GM21367 (cell line): Measurements from ENCODE around the gene MATN3.
A peak's percentile ranks its signal among the peaks of the same experiment; 100 is the strongest.
"Not testable (repeated sequence)": the region's sequence is repeated elsewhere in the genome, so short reads cannot be mapped to it uniquely, and the experiment has no call there.

Experiments used
- ATAC-seq: cut with Tn5 transposase; IDR thresholded peaks from one replicate; pipeline ENCODE4 v1.9.1; 2021; ENCODE audit not compliant: unreplicated experiment

The MATN3 gene

DNA sequence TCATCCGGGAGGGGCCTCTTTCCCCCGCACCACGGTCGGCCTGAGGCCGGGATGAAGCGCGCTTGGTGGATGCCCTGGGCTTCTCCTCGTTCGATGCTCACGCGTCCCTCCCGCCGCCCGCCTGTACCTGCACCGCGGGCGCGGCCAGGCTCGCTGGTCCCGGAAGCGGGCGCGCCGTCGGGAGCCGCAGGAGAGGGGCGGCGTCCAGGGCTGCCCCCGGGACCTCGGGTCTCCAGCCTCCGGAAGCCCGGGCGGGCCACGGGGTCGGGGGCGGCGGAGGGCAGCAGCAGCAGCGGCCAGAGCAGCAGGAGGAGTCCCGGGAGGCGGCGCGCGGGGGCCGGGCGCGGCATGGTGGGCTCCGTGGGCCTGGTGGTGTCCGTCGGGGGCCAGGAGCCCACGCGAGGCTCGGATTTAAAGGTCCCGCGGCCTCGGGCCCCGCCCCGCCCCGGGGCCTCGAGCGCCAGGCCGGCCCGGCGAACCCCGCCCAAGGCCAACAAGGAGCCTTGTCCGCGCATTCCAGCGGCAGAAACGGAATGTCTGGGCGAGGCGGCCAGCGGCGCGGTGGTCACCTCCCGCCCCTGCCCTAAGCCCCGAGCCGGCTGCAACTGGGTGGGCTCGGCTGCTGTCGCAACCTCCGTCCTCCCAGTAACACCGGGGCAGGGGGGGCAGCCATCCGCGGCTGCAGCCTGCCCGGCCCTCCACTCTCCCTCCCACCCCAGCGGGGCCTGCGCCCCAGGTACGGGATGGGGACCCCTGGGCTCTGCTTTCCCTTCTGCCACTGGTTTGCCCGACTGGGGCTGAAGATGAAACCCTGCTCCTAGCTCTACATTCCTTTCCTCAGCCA lies at the start of gene MATN3:
Gene MATN3, minus strand, starts transcription at position 387 of the 844 bp plus-strand sequence. Its CDS starts 37 bp downstream, at position 350.
- no peak for ATAC-seq

- no peak for ATAC-seq
Observed at GRCh38 chr2:20061940-20062339, 49.5 kb upstream of the MATN3 start.

- ATAC-seq: no peak
Observed at GRCh38 chr2:20061476-20061875, 49.0 kb upstream of the MATN3 start.

DNA sequence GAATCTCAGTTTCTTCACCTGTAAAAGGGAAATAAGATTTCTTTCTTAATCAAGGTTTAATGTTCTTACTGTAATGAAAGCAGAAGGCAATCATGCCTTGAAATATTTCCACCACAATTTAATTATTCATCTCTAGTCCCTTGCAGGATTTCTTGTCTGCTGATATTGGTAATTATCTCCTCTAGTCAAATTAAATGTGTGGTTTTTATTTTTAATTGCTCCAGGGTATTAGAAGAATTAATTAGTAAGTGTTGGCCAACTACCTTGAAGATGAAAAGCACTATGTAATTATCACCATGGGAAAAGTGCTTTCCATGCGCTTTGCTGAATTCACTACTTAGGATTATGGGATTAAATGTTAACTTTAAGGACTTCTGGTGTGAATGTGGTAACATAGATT lies 47.6 kb upstream of the MATN3 start:
- ATAC-seq: no peak

GRCh38 chr2:20057268-20057667 lies 44.8 kb upstream of the MATN3 start:
- no peak for ATAC-seq

DNA sequence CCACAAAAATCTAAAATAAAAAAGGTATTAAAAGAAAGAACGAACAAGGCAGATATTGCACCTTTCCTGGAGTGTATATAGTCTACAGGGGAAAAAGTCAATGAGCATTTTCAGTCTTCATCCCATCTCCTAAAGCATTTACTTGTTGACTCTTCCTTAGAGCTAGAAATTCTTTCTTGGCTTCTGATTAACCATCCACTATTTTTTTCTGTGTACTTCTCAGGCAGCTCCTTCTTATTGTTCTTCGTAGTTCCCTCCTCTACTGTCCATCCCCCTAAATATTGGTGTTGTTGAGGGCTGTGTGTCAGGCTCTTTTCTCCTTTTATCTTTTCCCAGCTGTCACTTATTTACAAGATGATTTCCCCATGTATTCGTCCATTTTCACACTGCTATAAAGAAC lies 42.5 kb upstream of the MATN3 start:
- no peak for ATAC-seq

DNA sequence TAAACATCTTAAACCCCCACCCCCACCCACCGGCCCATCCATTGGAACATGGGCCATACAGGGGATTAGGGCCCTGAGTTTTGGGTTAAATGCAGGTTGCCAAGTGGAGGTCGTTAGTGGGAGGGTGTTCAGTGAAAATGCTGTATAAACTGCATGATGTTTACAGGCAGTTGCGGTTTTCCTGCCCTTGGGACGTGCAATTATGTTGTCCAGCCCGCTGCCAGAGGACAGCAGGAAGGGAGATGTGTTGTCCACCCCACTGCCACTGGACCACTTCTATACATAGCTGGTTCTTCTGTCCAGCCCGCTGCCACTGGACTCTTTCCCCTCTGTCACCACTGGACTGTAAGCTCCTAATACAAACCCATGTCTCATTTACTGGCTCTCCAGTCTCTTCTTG lies 41.7 kb upstream of the MATN3 start:
- ATAC-seq: no peak

DNA sequence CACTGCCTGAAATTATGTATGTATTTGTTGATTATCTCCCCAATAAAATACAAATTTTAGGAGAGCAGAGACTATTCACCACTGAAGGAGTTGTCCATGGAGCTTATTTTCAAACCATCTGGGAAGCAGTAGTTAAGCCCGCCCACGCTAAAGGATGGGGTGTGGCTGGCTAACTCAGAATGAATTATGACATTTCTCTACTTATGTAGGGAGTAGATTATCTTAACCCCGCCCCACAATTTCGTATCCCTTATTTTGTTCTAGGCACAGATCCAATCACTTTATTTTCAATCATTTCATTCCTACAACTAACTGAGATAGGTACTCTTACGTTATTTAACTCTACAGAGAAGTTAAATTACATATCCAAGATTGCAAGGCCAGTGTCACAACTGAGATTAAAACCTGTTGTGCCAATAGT lies 40.4 kb upstream of the MATN3 start:
- no peak for ATAC-seq

GRCh38 chr2:20052229-20052851 lies 39.9 kb upstream of the MATN3 start:
- ATAC-seq: no peak

DNA sequence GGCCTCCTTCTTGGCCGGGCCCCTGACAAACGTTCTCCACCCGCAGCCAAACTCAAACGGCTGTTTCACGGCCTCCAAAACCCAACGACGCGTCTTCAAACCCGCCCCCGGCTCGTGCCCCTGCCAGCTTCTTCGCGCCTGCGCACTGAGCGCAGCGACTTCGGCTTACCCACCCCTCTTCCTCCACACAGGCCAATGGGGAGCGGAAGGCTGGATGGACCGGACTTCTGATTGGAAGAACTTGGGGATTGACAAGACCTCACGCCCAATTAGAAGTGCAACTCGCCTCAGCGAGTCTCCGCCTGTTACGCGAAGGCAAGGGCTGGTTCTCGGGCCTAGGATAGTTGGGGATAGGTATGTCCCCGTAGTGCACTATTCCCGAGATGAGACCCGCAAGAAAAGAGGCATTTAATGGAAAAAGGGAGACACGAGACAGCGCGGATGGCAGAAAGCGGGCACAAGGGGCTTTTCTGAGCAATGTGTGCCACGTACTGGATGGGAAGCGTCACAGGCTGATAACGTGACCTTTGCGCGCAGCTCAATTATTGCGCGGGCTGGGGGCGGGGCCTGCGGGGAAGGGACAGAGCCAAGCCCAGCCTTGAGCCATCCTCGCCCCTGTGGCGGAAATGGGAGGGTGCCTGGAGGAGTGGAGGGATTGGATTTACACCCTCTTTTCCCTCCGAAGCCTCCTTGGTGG lies 39.2 kb upstream of the MATN3 start, which contains the start of gene LAPTM4A:
Gene LAPTM4A, minus strand, starts transcription at position 97 of the 697 bp plus-strand sequence. CDS start 108 bp downstream, outside the sequence.
- peak; percentile 90 for ATAC-seq

DNA sequence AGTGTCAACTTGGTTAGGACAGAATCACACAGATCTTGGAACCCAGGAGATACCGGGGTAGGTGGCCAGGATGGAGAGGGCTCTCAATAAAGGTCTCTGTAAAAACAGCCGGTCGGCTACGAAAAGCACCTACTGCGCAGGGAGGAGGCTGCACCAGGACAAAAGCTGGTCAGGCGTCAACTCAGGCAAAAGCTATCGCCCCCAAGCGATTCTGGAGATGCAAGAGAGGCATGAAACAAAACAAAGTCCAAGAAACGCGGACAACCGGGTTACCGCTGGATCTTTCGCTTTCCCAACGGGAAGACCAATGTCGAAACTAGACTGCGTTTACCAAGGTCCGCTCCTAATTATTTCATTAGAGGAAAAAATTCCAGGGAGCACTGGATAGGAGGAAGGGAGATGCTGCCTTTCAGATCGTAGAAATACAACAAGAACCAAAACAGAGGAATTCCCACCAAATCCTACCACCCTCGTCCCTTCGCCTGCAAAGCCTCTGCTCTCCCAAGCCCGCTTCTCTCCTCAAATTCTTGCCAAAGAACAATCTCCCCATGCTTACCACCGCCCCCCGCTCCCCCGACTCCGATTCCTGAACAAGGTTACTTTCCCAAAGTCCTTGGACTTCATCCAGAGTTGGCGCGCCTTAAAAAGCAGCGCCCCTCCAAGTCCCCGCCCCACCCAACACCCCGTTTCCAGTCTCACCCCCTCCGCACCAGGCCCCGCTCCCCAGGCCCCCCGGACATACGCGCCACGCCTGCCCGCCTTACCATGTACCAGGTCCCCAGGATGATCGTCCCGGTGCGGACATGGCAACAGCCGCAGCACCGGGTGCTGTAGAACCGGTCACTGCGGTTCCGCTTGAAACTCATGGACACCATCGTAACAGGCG lies 38.4 kb upstream of the MATN3 start:
- peak; percentile 17 for ATAC-seq

- ATAC-seq: peak; percentile 32
Observed at GRCh38 chr2:20050104-20050645, 37.7 kb upstream of the MATN3 start.

DNA sequence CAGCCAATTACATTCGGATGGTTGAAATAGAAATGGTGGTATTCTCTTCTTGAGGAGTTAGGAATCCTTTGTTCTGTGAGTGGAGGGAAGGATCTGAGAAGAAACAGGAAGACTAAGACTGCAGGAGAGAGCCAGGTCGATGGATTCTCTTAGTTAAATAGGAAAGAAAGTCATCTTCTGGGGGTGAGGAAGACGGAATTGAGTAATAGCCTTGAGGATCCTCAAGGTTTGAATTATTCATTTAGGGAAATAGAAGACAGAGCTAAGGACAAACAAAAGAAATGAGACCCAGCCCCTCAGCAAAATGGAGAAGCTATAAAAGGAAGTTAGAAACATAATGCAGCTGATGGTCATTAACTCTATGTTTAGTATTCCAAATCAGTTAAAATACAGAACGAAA lies 37.2 kb upstream of the MATN3 start:
- no peak for ATAC-seq

- ATAC-seq: no peak
Observed at GRCh38 chr2:20048488-20049448, 36.3 kb upstream of the MATN3 start.

- not testable (repeated sequence) for ATAC-seq
Observed at GRCh38 chr2:20045712-20046292, 33.3 kb upstream of the MATN3 start.

- no peak for ATAC-seq
Observed at GRCh38 chr2:20044778-20045177, 32.3 kb upstream of the MATN3 start.

DNA sequence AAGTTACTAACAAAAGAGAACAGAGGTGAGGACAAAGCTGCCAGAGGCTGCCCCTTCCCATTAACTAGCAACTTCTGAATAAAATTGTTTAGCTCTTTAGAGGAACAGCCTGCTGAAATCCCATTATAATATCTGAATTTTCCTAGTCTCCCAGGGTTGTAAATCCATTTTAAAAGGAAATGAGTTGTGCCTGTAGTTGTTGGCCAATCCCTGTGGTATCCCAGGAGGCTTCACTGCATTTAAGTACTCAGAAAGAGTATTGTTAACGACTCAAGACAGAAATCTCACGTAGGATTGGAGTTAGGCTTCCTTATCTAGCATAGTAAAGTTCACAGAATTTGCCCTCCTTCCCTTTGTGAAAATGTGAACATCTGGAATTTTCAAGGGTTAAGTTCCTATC lies 30.1 kb upstream of the MATN3 start:
- no peak for ATAC-seq

- no peak for ATAC-seq
Observed at GRCh38 chr2:20040489-20041172, 28.2 kb upstream of the MATN3 start.
